ENCODE results near the gene ANKS1A. TPM values are rescaled to one million over a fixed set of nuclear protein-coding genes. Genes with fewer than 3 reads are reported as not detected.

Gene ANKS1A
- total RNA-seq, 1 experiment from 2014 or later, result 26.5 TPM

DNA sequence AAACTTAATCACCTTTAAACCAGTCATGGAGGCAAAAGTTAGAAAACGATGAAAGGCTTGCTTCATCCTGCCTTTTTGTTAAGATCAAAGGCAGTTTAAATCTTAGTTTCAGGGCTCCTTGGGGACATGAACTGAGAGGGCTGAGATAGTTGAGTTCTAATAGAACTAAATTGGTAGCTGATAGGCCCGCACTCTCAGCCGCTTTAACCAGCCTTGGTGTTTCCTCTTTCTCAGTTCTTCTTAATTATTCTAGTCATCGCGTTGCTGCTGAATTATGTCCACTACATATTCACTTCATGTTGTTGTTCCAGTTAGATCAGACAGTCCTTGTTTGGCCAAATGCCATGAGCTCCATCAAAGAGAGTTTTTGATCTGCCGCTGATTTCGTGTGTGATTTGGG, 72.5 kb downstream of the ANKS1A start:
- Histone ChIP-seq H3K4me2 (ENCODE audit: insufficient read depth, insufficient read length, low read length) (no peak overlapping the region), H3K4ac (ENCODE audit: low read depth, low read length) (no peak overlapping the region), H3K4me1 (ENCODE audit: insufficient read depth, low read length) (no peaks in the 10 kb centered on the region), H4K91ac (ENCODE audit: insufficient read length, low read depth, low read length) (no peak overlapping the region), H3K79me1 (ENCODE audit: insufficient read depth, low read depth, low read length, poor library complexity, severe bottlenecking) (no peaks in the 10 kb centered on the region), H2AFZ (ENCODE audit: low read length) (no peak overlapping the region), H4K8ac (replicated peaks; ENCODE audit: insufficient read length, low read depth, low read length) (no peak overlapping the region), H2BK5ac (ENCODE audit: insufficient read length, low read length) (no peak overlapping the region), H2AK5ac (ENCODE audit: insufficient read length, low read length) (no peak overlapping the region), H4K5ac (ENCODE audit: insufficient read length, low read depth, low read length) (no peak overlapping the region), H2BK20ac (ENCODE audit: low read depth, low read length, poor library complexity, severe bottlenecking) (no peak overlapping the region), H3K18ac (ENCODE audit: insufficient read length, low read depth, low read length) (no peak overlapping the region), H3K27me3 (ENCODE audit: insufficient read depth, low read length) (no peaks in the 10 kb centered on the region), H3K27ac (ENCODE audit: insufficient read length, low read depth, low read length) (no peak overlapping the region), H2BK15ac (ENCODE audit: low read depth, low read length) (no peak overlapping the region), H2BK120ac (ENCODE audit: low read depth, low read length, poor library complexity, severe bottlenecking) (no peak overlapping the region), H3K23ac (ENCODE audit: insufficient read length, low read depth, low read length) (no peak overlapping the region), H3K23me2 (ENCODE audit: insufficient read length, low read depth, low read length, poor library complexity, severe bottlenecking) (no peaks in the 10 kb centered on the region), H2BK12ac (ENCODE audit: insufficient read length, low read depth, low read length) (no peak overlapping the region), H3T11ph (ENCODE audit: low read length) (no peak overlapping the region), H3K9ac (ENCODE audit: extremely low read depth, insufficient read length, low read length) (no peak overlapping the region), H3K14ac (ENCODE audit: insufficient read depth, low read length) (no peak overlapping the region), H4K20me1 (ENCODE audit: control insufficient read depth, insufficient read depth, insufficient read length) (no peaks in the 10 kb centered on the region), H3K9me3 (ENCODE audit: control insufficient read depth, low read depth, low read length) (no peaks in the 10 kb centered on the region), H3K79me2 (ENCODE audit: insufficient read depth, low read length) (no peaks in the 10 kb centered on the region), H3K56ac (ENCODE audit: insufficient read length, low read depth, low read length) (no peak overlapping the region)
- no peak overlapping the region for H3K4me3 Mint-ChIP-seq
- H3K4me1 Mint-ChIP-seq, result no peaks in the 10 kb centered on the region
- no peaks in the 10 kb centered on the region for H3K9me3 Mint-ChIP-seq
- no peak for DNase-seq
- H3K27me3 Mint-ChIP-seq (ENCODE audit: low read depth), result no peaks in the 10 kb centered on the region
- TF ChIP-seq, protein P1, sequence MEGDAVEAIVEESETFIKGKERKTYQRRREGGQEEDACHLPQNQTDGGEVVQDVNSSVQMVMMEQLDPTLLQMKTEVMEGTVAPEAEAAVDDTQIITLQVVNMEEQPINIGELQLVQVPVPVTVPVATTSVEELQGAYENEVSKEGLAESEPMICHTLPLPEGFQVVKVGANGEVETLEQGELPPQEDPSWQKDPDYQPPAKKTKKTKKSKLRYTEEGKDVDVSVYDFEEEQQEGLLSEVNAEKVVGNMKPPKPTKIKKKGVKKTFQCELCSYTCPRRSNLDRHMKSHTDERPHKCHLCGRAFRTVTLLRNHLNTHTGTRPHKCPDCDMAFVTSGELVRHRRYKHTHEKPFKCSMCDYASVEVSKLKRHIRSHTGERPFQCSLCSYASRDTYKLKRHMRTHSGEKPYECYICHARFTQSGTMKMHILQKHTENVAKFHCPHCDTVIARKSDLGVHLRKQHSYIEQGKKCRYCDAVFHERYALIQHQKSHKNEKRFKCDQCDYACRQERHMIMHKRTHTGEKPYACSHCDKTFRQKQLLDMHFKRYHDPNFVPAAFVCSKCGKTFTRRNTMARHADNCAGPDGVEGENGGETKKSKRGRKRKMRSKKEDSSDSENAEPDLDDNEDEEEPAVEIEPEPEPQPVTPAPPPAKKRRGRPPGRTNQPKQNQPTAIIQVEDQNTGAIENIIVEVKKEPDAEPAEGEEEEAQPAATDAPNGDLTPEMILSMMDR (conservative IDR thresholded peaks at IDR 0.05), result no peak
- H3K27ac Mint-ChIP-seq, result no peak overlapping the region
- WGBS (ENCODE audit: extremely low coverage, insufficient read length, low lambda C conversion rate), result no CpG with 5 or more reads among the region's 7 CpGs
- peaks cover 0 to 2% (median 0%) of the 10 kb centered on the region in 3 experiments; a peak in 1 of 7 replicates for H3K36me3 Mint-ChIP-seq (ENCODE audit: insufficient read depth in 1 of 3, low read depth in 3 of 3)

Measured in H9 (cell line).